ENCODE data around the gene SLC16A10. TPM values are rescaled to one million over a fixed set of nuclear protein-coding genes. Genes with fewer than 3 reads are reported as not detected.
A peak's percentile ranks its signal among the peaks of the same experiment; 100 is the strongest.
"Not testable (repeated sequence)": the region's sequence is repeated elsewhere in the genome, so short reads cannot be mapped to it uniquely, and the experiment has no call there.

SLC16A10 gene
- total RNA-seq, 1 experiment from 2014 or later = 5.2 TPM

DNA sequence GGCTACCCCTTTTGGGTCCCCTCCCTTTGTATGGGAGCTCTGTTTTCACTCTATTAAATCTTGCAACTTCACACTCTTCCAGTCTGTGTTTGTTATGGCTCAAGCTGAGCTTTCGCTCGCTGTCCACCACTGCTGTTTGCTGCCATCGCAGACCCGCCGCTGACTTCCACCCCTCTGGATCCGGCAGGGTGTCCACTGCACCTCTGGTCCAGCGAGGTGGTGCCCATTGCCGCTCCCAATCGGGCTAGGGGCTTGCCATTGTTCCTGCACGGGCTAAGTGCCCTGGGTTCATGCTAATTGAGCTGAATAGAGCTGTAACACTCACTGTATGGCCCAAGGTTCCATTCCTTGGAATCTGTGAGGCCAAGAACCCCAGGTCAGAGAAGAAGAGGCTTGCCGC is 43.7 kb downstream of the SLC16A10 start:
- DNase-seq (ENCODE audit: low read depth) = not testable (repeated sequence)

DNA sequence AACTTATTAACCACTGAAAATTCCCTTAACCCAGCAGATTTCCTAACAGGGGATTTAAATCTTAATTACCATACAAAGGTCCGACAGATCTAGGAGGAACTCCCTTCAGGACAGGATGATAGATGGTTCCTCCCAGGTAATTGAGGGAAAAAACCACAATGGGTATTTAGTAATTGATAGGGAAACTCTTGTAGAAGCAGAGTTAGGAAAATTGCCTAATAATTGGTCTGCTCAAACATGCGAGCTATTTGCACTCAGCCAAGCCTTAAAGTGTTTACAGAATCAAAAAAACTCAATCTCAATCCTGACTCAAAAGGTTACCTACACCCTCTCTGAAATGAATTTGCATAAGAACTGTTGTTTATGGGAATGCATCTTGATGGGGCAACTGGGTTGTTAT is 45.4 kb downstream of the SLC16A10 start:
- not testable (repeated sequence) for DNase-seq (ENCODE audit: low read depth)

DNA sequence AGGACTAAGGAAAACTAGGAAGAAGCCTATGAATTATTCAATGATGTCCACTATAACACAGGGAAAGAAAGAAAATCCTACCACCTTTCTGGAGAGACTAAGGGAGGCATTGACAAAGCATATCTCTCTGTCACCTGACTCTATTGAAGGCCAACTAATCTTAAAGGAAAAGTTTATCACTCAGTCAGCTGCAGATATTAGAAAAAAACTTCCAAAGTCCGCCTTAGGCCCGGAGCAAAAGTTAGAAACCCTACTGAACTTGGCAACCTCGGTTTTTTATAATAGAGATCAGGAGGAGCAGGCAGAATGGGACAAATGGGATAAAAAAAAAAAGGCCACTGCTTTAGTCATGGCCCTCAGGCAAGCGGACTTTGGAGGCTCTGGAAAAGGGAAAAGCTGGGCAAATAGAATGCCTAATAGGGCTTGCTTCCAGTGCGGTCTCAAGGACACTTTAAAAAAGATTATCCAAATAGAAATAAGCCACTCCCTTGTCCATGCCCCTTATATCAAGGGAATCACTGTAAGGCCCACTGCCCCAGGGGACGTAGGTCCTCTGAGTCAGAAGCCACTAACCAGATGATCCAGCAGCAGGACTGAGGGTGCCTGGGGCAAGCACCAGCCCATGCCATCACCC is 47.0 kb downstream of the SLC16A10 start:
- DNase-seq (ENCODE audit: low read depth) = not testable (repeated sequence)

DNA sequence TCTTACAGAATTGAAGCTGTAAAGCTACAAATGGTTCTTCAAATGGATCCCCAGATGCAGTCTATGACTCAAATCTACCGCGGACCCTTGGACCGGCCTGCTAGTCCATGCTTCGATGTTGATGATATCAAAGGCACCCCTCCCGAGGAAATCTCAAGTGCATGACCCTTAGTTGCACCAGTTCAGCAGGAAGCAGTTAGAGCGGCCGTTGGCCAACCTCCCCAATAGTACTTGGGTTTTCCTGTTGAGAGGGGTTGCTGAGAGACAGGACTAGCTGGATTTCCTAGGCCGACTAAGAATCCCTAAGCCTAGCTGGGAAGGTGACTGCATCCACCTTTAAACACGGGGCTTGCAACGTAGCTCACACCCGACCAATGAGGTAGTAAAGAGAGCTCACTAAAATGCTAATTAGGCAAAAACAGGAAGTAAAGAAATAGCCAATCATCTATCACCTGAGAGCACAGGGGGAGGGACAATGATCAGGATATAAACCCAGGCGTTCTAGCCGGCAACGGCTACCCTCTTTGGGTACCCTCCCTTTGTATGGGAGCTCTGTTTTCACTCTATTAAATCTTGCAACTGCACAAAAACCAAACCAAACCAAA is 50.3 kb downstream of the SLC16A10 start:
- DNase-seq (ENCODE audit: low read depth) = not testable (repeated sequence)

DNA sequence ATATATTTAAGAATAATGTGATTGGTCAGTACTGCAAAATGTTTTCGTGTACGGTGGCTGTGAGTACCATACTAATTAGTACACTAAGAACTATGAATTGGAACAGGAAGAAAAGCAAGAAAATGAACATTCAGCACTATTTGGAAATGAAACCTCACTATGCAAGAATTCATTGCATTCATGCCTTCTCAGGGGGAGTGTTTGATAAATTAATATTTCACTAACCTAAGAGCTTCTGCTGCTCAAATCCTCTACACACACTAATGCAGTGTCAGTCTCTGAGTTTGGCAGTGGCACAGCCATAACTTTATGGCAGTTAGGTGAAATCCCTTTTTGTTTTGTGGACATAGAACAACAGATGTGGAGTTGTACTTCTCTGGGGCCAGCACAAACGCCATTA is 60.1 kb downstream of the SLC16A10 start:
- DNase-seq (ENCODE audit: low read depth) = no peak

DNA sequence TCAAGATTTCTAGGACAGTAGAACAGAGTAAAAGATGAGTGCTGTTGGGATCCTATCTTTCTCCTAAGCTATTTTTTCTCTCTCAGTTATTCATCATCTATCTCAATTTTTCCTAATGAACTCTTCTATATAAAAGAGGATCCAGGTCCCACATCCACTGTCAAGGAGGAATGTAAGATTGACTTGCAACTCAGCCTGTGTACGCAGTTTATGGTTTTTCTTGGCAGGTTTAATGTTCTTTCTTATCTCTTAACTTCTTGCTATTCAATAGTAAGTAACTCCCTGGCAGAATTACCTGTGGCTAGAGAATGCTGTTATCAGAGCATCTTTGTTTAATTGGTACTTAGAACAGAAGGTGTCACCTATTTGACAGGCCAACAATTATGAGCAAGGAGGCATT is 60.8 kb downstream of the SLC16A10 start:
- DNase-seq (ENCODE audit: low read depth) = no peak

DNA sequence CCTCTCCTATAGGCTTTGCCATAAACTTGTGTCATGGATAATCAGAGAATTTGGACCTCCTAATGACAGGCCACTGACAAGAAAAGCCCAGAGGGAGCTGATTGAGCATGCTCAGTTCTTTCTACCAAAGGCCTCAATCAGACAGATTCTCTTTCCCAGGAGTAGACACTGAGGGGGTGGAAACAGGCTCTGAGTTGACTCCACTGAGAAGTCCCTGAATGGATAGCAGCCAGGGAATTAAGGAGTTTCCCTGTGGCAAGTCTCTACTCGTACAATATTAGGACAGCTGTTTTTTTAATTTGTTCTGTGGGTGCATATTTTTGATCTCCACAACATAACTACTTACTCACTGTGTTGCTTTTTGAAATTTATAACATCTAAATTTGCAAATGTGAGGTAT is 63.3 kb downstream of the SLC16A10 start:
- DNase-seq (ENCODE audit: low read depth) = no peak

DNA sequence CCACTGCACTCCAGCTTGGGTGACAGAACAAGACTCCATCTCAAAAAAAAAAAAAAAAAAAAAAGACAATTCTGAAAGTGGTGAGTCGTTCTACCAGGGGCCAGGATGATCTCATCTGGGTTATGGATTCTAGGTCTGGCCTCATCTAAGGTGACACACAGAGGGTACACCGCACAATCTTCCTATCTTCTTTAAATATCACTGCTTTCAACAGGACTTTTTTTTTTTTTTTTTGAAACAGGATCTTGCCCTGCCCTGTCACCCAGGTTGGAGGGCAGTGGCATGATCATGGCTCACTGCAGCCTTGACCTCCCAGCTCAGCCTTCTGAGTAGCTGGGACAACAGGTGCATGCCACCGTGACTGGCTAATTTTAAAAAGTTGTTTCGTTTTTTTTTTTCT is 67.7 kb downstream of the SLC16A10 start:
- peak; percentile 33 for DNase-seq (ENCODE audit: low read depth)

DNA sequence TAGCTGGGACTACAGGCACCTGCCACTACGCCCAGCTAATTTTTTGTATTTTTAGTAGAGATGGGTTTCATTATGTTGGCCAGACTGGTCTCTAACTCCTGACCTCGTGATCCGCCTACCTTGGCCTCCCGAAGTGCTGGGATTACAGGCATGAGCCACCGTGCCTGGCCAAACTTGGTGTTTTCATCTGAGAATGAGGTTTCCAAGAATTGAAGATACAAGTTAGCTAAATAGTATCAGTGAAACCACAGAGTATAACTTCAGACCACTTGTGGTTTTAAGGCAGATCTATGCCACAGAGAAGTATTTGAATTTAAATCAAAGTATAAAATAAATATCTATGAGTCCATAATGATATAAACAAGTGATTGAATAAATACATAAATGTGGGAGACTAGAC is 70.1 kb downstream of the SLC16A10 start:
- DNase-seq (ENCODE audit: low read depth) = no peak

DNA sequence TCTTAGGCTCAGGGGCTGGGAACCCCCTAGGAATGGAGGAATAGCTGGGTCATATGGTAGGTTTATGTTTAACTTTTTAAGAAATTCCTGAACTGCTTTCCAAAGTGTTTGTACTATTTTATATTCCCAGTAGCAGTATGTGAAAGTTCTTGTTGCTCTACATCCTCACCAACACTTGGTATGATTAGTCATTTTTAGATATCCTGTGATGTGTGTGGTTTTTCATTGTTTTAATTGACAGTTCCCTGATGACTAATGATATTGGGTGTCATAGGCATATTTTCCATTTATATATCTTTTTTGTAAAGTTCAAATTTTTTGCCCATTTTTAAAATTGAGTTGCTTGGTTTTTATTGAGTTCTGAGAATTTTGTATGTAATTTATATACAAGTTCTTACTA is 72.3 kb downstream of the SLC16A10 start:
- DNase-seq (ENCODE audit: low read depth) = peak; percentile 32

DNA sequence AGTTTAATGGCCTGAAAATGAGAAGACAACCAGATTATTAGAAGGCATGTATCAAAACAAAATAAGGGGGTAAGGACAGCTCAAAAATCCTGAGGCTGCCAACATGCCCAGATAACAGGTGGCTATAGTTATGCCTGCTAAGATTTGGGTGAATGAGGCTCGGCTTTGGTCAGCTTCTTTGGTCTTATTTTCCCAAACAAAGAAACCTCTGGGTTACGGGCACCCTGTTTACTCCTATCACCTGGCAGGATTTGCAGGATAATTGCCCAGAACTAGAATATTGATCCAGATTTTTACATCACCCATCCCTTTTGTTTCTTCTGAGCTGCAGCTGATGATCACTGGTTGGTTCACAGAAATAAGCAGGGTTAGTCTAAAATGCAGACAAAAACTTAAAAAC is 74.3 kb downstream of the SLC16A10 start:
- DNase-seq (ENCODE audit: low read depth) = no peak

DNA sequence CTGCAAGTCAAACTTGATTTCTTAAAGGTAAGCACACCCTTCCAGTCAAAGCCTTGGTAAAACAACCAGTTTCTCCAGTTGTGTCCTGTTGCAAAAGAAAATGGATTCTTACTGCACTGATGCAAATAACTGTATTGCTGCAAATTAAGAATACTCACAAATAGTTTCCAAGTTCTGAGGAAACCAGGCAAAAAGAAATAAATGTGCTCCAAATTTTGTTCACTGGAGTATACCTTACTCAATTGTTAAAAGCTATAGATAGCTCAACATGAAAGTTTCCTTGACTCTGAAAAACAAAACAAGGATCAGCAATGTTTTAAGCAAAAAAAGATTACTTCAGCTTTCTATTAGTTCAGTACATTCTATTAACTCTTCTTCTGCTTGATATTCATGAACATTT is 75.2 kb downstream of the SLC16A10 start:
- no peak for DNase-seq (ENCODE audit: low read depth)

DNA sequence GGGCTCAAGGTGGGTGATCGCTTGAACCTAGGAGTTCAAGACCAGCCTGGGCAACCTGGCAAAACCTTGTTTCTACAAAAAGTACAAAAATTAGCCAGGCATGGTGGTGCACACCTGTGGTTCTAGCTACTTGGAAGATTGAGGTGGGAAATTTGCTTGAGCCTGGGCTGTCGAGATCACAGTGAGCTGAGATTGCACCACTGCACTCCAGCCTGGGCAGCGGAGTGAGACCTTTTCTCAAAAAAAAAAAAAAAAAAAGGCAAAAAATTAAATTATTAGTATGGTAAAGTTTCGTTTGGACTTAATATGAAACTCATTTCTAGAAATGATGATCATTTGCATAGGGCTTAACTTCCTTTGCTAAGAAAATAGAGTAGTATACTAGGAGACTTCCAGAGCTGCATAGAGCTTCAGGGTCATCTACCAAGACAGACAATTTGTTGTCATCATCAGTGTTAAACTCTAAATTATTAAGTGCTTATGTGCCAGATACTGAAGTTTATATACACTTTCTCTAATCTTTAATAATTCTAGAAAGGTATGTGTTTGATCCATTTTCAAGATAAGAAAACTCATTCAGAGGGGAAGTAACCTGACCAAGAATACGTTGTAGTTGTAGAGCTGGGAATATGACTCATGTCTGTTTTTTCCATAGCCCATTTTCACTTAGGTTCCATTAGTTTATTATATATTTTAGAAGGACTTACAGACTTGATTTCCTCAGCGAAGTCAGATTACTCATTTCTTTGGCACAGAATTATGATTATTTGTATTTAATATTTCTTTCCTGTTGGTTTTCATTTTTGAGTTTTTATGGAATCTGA is 84.5 kb downstream of the SLC16A10 start:
- no peak for DNase-seq (ENCODE audit: low read depth)

DNA sequence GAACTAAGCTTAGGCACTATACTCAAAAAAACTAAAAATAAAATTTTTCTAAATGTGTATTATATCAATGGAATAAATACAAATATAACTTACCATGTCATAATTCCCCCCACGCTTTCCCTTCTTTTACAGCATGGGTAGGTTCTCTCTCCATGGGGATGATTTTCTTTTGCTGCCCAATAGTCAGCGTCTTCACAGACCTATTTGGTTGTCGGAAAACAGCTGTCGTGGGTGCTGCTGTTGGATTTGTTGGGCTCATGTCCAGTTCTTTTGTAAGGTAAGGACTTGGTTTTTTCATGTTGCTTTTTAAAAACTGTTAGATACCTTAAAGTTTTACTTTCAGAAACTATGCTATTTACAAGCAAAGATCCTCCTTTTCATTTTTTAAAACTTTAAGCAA is 85.3 kb downstream of the SLC16A10 start:
- DNase-seq (ENCODE audit: low read depth) = no peak

DNA sequence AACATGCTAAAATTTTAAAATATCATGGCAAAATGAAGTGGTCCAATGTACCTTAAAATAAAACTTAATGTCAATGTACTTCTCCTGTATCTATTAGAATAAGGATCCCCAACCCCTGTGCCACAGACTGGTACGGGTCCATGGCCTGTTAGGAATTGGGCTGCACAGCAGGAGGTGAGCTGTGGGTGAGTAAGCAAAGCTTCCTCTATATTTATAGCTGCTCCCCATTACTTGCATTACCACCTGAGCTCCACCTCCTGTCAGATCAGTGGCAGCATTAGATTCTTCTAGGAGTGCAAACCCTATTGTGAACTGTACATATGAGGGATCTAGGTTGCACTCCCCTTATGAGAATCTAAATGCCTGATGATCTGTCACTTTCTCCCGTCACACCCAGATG is 86.0 kb downstream of the SLC16A10 start:
- peak; percentile 8 for DNase-seq (ENCODE audit: low read depth)

DNA sequence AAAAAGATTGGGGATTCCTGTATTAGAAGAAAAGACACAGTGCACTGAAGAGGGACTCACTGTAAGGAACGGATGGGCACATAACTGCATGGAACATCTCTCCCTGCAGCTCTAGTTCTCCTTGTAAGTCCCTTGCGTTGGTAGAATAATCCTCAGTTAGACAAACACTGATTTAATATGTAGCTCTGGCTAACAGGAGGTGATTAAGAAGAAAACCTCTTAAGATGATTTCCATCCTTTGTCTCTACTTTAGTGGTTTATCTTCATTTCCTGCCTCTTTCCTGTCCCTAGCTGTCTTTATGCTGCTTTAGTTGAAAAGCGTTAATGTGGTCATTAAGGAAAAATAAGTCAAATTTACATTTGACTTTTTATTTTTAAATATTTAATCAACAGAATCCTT is 86.6 kb downstream of the SLC16A10 start:
- peak; percentile 18 for DNase-seq (ENCODE audit: low read depth)

DNA sequence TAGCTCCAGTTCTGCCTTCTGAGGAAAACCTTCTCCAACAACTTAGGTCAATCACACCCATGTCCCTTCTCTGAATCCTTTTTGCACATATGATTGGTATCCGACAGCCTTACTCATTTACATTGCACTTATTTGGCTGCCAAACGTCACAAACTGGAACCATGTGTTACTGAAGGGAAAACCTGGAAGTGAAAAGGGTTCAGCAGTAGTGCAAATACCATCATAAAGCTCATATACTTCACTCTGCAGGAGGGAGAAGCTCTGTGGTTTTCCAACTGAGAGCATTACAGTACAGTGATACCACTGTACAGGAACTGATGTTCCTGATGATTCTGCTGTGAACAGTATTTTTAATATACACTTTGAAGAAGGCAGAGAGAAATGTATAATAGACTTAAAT is 87.8 kb downstream of the SLC16A10 start:
- DNase-seq (ENCODE audit: low read depth) = no peak

DNA sequence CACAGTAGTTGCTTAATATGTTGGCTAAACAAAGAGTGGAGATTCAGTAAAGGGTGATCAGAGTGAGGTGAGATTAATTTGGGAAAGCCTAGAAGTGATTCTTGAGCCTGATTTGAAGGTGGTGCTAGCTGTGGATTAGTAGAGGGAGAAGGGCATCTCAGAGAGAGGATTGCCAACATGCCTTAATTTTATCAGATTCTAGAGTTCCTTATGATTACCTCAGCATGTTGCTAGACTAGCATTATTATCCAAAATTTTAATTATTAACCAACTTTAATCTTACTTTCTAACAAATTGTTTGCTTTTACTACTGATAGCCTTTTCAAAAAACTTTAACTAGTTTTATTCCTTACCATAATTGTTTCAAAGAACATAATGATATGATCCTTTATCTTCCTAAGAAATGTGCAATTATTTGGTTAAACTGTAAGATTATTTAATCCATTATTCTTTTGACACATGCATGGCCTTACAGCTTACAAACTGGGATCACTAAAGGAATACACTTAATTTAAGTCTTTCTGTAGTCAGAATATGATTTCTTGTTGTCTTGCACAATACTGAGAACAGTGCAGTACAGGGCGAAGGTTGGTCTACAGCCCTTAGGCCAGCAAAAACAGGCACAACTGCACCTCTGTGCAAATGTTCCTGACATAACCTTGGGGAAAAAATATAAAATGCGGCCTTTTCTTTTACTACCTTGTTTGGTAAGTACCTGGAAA is 88.9 kb downstream of the SLC16A10 start:
- no peak for DNase-seq (ENCODE audit: low read depth)

DNA sequence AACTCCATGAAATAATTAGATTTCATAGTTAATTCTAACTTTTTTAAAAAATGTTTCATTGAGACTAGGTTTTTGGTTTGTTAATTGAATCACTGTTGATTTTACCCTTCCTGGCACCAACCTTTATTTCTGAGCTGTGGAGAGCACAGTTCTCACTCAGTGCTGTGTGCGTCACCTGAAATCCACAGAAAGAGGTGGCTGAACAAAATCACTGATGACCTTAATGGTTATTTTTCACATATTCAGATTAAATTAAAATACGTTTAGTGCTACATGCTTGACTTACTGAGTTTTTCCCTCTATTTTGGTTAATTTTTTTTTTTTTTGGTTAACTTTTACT is 89.4 kb downstream of the SLC16A10 start:
- no peak for DNase-seq (ENCODE audit: low read depth)

DNA sequence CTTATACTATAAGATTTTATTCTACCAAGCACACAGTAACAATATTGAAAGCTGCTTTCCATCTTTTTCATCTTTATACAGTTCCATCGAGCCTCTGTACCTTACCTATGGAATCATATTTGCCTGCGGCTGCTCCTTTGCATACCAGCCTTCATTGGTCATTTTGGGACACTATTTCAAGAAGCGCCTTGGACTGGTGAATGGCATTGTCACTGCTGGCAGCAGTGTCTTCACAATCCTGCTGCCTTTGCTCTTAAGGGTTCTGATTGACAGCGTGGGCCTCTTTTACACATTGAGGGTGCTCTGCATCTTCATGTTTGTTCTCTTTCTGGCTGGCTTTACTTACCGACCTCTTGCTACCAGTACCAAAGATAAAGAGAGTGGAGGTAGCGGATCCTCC is 89.8 kb downstream of the SLC16A10 start:
- no peak for DNase-seq (ENCODE audit: low read depth)

DNA sequence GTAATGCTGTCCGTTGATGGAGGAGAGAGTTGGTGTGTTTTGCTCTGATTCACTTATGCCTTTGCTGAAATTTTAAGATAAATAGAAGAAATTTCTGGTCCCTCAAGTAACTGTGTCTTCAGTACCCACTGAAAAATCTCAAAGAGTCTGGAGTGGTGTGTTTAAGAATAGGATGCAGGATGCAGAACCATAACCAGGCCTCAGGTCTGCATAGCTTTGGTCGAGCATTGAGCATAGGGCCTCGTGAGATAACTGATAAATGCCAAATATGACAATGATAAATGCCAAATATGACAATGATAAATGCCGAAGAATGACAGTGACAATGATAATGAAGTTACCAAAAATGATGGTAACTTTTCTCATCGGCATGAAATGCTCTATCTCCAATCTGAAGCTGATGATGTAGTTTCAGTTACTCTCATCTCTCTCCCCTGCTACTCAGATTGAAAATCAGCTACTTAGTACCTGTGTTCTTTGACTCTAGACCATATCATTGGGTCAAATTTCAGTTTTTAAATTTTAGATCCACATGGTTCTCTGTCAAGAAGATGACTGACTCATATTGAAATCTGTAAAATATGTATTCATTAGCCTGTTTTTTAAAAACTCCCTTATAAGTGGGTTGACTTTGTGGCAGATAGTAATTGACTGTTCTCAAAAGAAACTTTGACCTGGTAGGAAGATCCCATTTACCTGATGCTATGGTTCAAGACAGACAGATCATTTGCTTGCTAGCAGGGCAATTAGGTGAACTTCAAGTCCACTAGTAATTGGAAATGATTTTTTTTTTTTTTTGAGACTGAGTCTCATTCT is 96.6 kb downstream of the SLC16A10 start:
- DNase-seq (ENCODE audit: low read depth) = no peak
